ENCODE measurements around the gene RARG.

RARG gene

DNA sequence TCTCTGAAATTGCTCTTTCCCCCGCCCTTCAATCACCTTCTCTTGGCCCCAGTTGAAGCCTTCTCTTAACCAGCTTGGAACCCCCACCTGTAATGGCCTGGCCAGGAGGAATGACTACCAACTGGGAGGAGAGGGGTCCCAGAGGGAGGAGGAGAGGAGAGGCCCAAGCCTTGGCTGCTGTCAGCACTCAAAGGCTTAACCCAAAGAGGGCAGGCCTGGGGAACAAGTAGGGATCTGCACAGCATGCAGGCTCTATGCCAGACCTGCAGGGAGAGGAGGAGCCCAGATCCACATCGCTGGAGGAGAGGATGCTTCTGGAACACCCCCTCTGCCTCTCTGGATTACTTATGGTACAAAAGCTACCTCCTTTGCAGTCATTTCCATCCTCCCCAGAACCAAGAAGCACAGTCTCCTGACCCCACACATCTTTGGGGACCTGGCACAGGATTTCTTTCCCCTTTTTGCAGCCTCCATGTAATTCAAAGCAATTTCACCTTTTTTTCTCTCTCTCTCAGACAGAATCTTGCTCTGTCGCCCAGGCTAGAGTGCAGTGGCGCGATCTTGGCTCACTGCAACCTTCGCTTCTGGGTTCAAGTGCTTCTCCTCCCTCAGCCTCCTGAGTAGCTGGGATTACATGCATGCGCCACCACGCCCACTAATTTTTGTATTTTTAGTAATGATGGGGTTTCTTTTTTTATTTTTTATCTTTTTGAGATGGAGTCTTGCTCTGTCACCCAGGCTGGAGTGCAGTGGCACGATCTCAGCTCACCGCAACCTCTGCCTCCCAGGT is 6.2 kb downstream of the RARG start:
- no peak for DNase-seq (ENCODE audit: extremely low spot score, insufficient read length, low read depth)
- no peak for FAIRE-seq

DNA sequence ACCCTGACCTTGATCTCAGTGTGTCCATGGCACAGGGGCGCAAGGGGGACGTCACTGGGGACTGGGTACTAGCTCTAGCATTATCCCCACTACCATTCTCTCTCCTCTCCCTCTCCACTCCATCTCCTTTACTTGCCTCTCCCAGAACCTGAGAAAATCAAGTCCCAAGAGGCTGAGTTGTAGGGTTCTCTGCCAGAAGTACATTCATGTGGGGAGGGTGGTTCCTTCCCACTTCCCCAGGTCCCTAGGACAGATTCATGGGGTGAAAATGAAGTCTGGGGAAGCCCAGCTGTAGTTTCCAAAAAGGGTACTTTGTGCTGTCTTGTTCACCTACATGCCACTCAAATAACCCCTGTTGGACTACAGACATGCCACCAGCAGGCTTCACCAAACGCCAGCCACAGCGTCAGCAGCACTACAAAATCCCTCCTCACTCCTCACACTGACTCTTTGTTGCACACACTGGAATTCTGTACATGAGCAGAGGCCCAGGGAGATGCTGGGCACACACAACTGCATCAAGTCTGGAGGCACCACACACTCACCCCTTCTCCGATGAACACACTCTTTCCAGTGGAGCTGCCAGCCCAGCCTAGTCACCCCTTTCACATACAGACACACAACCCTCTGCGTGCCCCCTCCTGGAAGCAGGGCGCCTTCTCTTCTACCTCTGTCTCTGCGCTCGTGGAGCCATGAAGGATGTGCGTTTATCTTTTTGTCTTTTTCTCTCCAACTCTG is 6.9 kb downstream of the RARG start:
- DNase-seq (ENCODE audit: extremely low spot score, insufficient read length, low read depth) (no peak), FAIRE-seq (no peak)

DNA sequence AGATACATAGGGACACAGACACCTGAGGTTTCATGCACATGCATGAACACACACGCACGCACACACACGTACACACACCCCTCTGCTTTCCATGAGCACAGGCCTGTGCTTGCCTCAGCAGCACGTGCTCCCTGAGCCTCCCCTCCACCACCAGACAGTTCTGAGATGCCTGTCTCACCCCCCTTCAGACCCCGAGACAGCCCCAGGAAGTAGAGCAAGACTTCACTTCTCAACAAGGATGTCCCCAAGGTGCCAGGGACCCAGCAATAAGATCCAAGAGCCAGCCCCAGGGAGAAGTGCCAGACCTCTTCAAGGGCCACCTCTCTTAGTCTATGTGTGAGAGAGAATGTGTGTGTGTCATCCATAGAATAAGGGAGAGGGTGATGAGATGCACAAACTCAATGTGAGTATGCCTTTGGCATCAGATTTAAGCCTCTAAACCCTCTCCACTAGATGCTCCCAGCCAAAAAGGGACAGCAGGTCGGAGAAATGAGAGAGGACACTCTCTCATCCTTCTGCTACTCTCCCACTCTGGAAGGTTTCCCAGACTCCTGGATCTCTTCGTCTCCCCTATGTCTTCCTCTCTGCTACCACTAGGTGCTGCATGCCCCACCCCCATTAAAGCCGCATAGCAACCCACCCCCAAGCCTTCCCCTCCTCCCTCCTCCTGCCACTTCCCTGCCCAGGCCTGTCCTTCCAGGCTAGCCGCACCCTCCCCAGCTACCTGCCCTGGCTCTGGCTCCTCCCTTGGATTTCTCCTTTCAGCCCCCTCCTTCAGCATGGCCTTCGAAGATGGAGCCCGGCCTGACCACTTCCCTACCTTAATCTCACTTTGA is 7.7 kb downstream of the RARG start:
- FAIRE-seq (no peak), DNase-seq (ENCODE audit: extremely low spot score, insufficient read length, low read depth) (no peak)

DNA sequence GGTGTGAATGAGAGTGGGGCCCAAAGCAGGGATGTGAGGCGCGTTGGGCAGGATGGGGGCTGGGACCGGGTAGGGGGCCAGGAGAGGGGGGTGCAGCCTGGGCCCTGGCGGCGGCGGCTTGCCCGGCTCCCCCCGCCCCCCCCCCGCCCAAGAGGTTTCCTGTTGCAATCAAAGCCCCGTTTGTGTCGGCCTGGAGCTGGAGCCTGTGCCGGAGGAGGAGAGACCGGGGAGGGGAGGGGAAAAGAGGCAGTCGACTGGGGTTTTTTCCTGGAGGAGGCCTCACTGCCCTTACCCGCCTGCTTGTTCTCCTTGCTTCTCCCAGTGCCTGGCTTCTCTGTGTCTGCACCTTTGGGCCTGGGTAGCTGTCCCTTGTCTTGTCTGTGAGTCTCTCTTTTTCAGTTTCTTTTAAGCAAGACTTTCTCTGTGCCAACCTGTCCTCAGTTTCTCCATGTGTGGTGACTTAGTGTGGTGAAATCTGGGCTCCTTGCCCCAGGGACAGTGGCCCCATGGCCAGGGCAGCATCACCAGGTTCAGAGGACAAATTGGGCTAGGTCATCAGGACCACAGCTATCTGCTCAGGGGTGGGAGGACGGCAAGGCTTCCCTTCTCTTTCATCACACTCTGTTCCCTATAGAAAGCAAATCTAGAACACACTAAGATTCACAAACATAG is 8.5 kb downstream of the RARG start:
- FAIRE-seq (no peak), DNase-seq (ENCODE audit: extremely low spot score, insufficient read length, low read depth) (no peak)

DNA sequence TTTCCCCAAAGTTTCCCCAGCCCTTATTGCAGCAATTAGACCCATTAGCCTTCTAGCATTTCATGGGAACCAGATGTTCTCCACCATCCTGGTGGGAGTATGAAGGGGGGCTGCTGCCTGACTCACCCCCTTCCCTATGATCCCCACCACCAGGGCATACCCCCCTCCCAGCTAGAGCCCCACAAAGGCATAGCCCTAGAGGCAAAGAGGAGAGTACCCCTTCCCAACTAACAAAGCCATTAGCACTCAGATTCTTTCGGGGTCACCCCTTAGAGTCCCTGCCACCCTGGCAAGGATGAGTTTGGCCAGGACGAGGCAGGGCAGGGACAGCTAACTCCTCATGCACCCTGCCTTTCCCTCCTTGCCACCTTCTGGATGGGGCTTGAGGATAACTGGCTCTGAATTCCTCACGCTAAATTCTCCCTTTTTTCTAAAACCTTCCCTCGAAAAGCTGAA is 9.2 kb downstream of the RARG start:
- FAIRE-seq, result no peak

DNA sequence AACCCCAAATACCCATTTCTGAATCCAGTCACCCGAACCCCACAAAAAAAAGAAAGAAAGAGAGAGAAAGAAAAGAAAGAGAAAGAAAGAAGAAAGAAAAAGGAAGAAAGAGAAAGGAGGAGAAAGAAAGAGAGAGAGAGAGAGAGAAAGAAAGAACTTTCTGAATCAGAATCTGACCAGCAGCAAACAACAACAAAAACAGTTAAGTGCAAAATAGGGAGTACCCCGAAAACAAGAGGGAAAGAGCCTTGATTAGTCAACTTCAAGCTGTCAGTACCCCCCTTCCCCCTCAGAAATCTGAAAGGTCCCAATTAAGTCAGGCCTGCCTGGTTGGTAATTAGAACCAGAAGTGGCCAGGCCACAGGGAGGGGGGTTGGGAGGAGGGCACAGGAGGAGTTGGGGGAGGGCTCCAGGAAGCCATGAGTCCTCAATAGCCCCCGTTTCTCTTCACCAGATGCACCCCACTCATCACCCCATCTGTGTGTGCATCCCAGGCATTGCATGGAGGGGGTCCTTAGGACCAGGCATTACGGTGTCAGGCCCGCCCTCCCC is 9.8 kb downstream of the RARG start:
- DNase-seq (ENCODE audit: extremely low spot score, insufficient read length, low read depth) (no peak), FAIRE-seq (no peak)

More for the DNA sequence above, 9.2 kb downstream of the RARG start:
- DNase-seq (ENCODE audit: extremely low spot score, insufficient read length, low read depth), result no peak

DNA sequence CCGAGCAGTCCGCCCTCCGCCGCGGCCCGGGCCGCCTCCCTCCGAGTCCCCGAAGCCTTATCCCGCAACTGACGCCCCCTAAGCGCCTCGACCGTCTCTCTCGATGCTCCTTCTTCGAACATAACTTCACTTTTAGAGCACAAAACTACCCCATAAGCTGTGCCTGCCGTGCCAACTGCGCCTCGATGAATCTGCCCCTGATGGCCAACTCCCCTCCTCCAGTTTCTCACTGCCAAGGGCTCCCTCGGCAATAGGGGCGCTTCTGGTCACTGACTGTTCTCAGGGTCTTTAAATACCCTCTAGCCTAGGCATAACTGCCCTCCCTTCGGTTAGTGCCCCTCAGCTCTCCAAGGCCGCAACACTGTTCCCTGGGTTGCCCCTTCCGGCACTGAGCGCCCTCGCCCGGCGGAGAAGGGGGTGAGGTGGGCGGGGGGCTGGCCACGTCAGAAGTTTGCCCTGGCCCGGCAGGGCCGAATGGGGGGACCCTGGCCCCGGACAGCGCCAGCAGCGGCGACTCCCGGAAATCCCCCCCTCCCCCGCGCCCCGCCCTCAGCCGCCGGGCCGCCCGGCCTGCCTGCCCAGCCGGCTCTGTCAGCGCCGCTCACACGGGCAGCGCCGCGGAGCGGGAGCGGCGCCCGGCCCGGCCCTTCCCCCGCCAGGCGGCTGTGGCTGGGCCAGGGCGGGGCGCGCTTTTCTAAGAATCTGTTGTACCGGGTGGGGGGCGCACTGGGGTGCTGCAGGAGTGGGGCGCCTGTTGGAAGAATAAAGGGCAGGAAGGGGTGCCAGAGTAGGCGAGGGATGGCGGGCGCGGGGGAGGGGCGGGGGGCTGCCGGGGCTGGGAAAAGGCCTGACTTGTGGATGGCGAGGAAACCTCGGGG is 10.6 kb downstream of the RARG start:
- DNase-seq (ENCODE audit: extremely low spot score, insufficient read length, low read depth), result peak; percentile 40
- FAIRE-seq, result no peak

DNA sequence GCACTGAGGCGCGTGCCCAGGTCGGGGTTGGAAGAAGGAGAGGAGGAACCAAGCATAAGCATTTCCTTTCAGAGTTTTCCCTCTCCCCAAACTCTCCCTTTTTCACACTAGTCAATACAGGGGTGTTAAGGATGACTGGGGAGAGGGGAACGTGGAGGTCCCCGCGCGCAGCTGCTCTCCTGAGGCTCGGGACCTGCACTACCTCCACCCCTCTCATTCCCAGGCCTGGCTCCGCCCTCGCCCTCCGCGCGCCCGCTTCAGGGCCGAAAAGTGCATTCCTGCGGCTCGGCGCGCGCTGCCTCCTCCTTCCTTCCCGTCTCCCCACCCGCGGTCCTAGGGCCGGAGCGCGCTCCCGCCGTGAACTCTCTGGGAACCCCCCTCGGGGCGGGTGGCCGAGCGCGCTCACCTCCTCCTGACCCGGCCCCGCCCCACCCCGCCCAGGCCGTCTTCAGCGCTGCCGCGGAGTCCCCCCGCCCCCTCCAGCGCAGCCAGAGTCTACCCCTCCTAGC is 11.3 kb downstream of the RARG start:
- FAIRE-seq (peak; percentile 62), DNase-seq (ENCODE audit: extremely low spot score, insufficient read length, low read depth) (peak; percentile 84)

DNA sequence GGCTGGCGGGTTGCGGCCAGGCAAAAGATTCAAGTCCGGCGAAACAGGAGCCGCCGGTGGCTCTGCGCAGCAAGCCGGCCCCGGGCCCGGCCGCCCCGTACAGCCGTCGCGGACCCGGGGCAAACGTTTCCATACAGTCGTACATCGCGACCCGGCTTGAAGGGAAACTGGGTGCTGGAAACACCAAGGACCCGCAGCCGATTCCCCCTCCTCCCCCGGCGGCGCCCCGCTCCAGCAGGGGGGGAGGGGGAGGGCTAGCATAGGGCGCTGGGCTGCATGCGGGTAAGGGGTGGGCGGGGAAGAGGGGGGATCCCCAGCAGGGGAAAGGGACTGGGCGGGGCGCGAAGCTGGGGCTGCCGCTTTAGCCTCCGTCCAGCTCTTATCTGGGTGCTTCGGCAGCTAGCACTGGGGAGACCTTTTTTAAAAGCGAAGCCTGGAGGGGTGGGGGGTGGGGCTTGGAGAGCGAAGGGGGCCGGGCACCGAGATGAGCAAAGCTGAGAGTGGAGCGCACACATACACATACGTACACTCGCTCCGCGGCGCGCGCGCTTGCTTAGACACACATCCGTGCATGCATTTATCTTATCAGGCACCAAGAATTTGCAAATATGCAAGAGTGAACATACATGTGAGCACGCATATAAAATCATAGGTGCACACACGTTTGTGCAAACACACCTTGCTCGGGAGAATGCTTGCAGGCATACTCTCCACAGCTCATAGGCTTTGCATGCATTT is 11.9 kb downstream of the RARG start:
- DNase-seq (ENCODE audit: extremely low spot score, insufficient read length, low read depth), result peak; percentile 55
- FAIRE-seq, result peak; percentile 47

DNA sequence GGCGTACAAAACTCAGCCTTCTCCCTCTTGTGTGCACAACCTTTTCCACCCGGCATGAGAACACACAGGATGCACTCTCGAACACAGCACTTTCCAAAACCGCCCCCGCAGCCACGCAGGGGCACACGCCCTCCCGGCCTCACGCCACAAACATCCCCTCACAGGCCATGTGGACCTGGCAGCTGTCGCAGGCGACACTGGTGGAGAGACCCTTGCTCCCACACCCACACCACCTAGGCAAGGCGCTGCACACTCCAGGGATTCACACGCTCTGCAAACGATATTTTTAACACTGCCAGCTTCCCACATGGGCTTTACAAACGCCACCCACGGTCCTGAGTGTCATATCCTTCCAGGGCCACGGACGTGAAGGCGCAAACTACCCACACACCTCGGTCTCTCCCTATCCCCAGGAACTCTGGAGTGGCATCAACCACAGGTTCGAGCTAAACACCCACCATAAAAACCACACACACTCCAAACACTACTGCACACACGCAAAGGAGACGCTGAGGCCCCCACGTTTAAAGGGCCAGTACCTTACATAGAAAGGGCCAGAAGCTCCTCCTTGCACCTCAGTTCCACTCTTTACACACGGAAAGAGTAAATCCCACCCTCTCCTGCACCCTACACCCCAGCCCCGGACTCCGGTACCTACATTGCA is 12.6 kb downstream of the RARG start:
- FAIRE-seq (peak; percentile 73), DNase-seq (ENCODE audit: extremely low spot score, insufficient read length, low read depth) (no peak)

DNA sequence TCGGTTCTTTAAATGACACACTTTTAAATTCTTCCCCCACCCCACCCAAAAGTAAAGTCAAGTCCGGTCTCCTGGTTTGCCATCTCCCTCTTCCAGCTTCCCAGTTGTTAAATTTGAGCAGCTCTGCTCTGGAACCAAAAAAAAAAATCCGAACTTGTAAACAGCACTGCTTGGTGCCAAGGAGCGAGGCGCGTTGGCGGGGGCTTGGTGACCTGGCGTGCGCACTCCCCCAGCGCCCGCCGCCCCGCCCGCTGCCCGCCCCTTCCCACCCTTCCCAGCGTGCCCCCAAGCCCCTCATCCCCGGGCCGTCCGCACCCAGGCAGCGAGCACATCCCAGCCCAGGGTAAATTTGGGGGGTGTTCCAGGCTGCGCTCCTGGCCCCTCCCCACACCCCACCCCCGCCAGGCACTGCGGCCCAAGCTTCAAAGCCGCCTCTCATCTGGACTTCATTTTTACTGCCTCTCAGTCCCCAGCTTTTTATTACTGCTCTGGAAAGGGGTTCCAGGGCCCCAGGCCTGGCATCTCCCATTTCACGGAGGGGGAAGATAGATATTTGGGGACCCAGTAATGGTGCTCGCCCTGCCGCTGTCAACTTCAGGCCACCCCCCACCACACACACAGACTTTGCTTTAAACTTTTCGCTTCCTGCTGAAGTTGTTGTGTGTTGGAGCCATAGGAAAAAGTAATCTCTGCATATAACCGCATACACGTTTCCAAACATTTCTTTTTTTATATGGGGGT is 13.3 kb downstream of the RARG start:
- FAIRE-seq, result no peak

DNA sequence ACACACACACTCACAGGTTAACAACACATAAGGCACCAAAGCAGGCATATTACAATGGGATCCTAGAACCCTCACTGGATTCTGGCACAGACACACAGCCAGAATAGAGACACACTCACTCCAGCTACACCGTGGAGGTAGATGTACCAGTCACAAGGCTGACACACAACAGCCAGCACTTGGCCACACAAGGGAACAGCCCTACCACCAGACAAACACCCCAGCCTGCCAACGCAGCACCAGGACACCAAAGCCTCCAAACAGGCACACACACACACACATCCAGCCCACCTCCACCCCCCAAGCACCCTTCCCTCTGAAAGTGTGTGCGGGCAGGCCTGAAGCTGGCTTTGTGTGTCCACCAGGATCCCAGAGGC is 14.1 kb downstream of the RARG start:
- FAIRE-seq (no peak), DNase-seq (ENCODE audit: extremely low spot score, insufficient read length, low read depth) (no peak)

More for the DNA sequence above, 13.3 kb downstream of the RARG start:
- no peak for DNase-seq (ENCODE audit: extremely low spot score, insufficient read length, low read depth)

DNA sequence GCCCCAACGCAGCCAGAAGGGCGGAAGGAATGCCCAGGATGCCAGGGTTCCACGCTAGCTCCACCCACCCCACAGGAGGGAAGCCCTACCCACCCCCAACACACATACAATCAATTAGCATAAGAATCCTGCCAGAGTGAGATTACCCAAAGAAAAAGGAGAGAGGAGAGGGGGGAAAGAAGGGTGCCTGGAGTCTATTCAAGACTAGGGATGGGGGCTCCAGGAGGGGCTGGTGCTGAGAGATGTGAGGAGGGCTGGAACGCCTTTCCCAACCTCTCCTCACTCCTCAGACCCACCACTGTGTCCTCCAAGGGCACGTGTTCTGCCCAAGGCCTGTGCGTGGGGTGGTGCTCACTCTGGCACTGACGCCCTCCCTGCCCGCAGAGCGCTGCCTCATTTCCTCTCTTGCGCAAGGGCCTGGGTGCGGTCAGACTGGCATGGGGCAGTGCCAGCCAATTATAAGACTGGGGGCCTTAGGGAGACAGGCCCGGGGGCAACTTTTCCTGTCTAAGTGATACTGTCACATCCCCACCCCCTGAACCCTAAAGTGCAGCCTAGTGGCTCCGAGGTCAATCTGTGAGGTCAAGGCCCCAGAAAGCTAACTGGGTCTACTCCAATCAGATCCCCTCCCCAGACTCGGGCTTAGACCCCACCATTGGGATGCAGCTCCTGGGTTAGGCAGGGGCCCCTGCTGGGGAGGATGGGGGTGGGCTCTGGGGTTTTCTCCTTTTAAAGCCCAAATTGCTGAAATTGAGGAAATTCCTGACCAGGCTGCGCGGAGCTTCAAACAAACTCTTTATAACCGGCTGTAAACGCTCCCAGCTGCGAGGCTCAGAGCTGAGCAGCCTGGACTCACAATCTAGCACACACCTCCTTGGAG is 14.7 kb downstream of the RARG start:
- no peak for DNase-seq (ENCODE audit: extremely low spot score, insufficient read length, low read depth)
- no peak for FAIRE-seq

DNA sequence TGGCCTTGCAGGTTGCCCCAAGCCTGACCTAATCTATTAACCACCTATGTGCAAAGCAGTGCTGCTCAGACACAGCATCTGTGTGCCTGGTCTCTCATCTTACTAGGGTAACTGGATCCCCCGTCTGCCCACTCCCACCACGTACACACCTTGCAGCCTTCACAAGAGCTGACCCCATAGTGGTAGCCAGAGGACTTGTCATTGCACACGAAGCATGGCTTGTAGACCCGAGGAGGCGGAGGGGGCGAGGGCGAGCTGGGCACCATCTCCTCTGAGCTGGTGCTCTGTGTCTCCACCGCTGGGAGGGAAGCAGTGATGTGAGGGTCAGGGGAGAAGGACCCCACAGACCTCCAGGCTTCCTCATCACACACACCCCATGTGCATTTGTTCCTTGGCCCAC is 16.5 kb downstream of the RARG start:
- no peak for FAIRE-seq
- DNase-seq (ENCODE audit: extremely low spot score, insufficient read length, low read depth), result no peak

DNA sequence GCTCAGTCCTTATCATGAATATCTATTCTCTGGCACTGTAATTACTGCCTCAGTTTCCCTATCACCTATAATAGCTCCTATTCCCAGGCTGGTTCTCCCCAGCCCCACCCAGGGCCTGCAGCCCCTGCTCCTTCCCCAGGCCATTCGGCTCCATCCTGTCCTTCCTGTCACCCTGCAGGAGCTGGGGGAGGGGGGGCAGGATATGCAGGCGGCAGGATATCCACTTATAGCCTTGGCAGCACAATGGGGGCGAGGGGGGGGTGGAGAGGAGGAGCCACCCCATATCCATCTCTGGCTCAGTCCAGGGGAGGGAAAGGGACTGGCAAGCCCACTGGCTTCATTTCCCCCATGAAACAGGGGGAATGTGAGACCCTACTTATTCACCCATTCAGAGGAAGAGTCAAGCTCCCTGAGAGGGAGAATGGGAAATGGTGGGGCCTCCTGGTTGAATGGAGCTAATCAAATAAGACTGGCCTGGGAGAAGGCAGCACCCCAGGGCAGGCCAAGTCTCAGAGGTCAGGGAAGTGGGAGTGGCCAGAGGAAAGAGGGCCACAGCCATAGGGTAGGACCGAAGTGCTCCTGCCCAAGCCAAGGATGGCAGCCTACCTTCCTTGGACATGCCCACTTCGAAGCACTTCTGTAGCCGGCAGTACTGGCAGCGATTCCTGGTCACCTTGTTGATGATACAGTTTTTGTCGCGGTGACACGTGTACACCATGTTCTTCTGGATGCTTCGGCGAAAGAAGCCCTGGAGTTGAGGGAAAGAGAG is 17.1 kb downstream of the RARG start:
- FAIRE-seq, result no peak
- DNase-seq (ENCODE audit: extremely low spot score, insufficient read length, low read depth), result no peak
